H1 (cell line): ENCODE data around the gene GLTP. TPM values are rescaled to one million over a fixed set of nuclear protein-coding genes. Genes with fewer than 3 reads are reported as not detected.

Experiments
- CTCF ChIA-PET: fragments of 300-600 bp; sonication (Branson Sonifier 250); formaldehyde crosslinking; loops from one replicate; lab custom pipeline; 2021; ENCODE audit not compliant: partially characterized antibody; lab: Charles Lee
- POLR2A ChIA-PET: fragments of 300-600 bp; sonication (Branson Sonifier 250); formaldehyde crosslinking; loops from one replicate; lab custom pipeline; 2021; ENCODE audit warnings: inconsistent platforms; ENCODE audit not compliant: partially characterized antibody; lab: Charles Lee
- DNase-seq, 2 experiments: peaks; one replicate each; pipeline versions ENCODE4 v3.0.0 to v3.0.0-alpha.2; 2010 to 2022; ENCODE audit warnings: low spot score in 2 of 2, low read depth in 1 of 2, mixed read lengths in 1 of 2
- FAIRE-seq: peaks from 2 replicates; lab custom pipeline; 2011; peaks lifted over from hg19 to GRCh38; lab: Jason Lieb, UNC
- H2AFZ ChIP-seq: 2 replicates; pipeline ENCODE4 v1.8.1; 2012; ENCODE audit warnings: low read length, inconsistent platforms
- H2AK5ac ChIP-seq: 2 replicates; pipeline ENCODE4 v1.6.1; 2013; ENCODE audit warnings: low read depth, low read length
- H2BK120ac ChIP-seq: replicated peaks from 2 replicates; pipeline ENCODE3; 2013; ENCODE audit warnings: low read depth, low read length, inconsistent platforms
- H2BK12ac ChIP-seq: 2 replicates; pipeline ENCODE4 v1.6.1; 2013; ENCODE audit warnings: low read depth, low read length
- H2BK15ac ChIP-seq: 2 replicates; pipeline ENCODE4 v1.6.1; 2013; ENCODE audit warnings: low read length
- H2BK20ac ChIP-seq: 2 replicates; pipeline ENCODE4 v1.6.1; 2013; ENCODE audit warnings: low read length
- H2BK5ac ChIP-seq: 2 replicates; pipeline ENCODE4 v1.6.1; 2013; ENCODE audit warnings: low read depth, low read length
- H3K14ac ChIP-seq: 2 replicates; pipeline ENCODE4 v1.6.1; 2013; ENCODE audit warnings: inconsistent platforms; ENCODE audit not compliant: insufficient read length
- H3K18ac ChIP-seq: 2 replicates; pipeline ENCODE4 v1.6.1; 2013; ENCODE audit warnings: low read length; ENCODE audit errors: extremely low read depth
- H3K23ac ChIP-seq: 2 replicates; pipeline ENCODE4 v1.6.1; 2013; ENCODE audit warnings: inconsistent platforms; ENCODE audit not compliant: insufficient read length
- H3K23me2 ChIP-seq: 2 replicates; pipeline ENCODE4 v1.6.1; 2013; ENCODE audit warnings: low read depth, low read length
- H3K27ac ChIP-seq: 2 replicates; pipeline ENCODE4 v1.6.1; 2011; ENCODE audit warnings: low read depth, low read length, inconsistent platforms
- H3K27me3 ChIP-seq, 4 experiments: replicated peaks in 1 of 4; 1 replicate in 1 of 4; 2 replicates in 3 of 4; pipeline versions ENCODE4 v1.6.1 to v1.8.1; 2011 to 2013; ENCODE audit warnings: low read length in 3 of 4, mild to moderate bottlenecking in 3 of 4, inconsistent platforms in 2 of 4, mixed read lengths in 2 of 4, moderate library complexity in 1 of 4; ENCODE audit not compliant: control insufficient read depth in 3 of 4, insufficient read depth in 3 of 4; ENCODE audit errors: extremely low read depth in 1 of 4
- H3K36me3 ChIP-seq, 4 experiments: 2 replicates each; pipeline versions ENCODE4 v1.6.1 to v1.8.1; 2011 to 2013; ENCODE audit warnings: mild to moderate bottlenecking in 4 of 4, low read length in 3 of 4, moderate library complexity in 2 of 4, control low read depth in 1 of 4, inconsistent platforms in 1 of 4; ENCODE audit not compliant: insufficient read depth in 4 of 4, control insufficient read depth in 2 of 4
- H3K4ac ChIP-seq: replicated peaks from 2 replicates; pipeline ENCODE3; 2013; ENCODE audit warnings: low read length, low read depth, mixed read lengths, inconsistent platforms; ENCODE audit not compliant: insufficient read length
- H3K4me1 ChIP-seq, 4 experiments: replicated peaks in 1 of 4; 1 replicate in 1 of 4; 2 replicates in 3 of 4; pipeline versions ENCODE4 v1.6.1 to v1.8.1; 2011 to 2013; ENCODE audit warnings: low read length in 3 of 4, inconsistent platforms in 2 of 4, mixed read lengths in 1 of 4; ENCODE audit not compliant: insufficient read depth in 4 of 4, control insufficient read depth in 3 of 4
- H3K4me2 ChIP-seq, 2 experiments: 2 replicates each; pipeline versions ENCODE4 v1.6.1 to v1.8.1; 2011 to 2013; ENCODE audit warnings: low read depth in 2 of 2, low read length in 2 of 2, control low read depth in 1 of 2, inconsistent platforms in 1 of 2, mild to moderate bottlenecking in 1 of 2; ENCODE audit not compliant: insufficient read depth in 1 of 2
- H3K4me3 ChIP-seq, 4 experiments: fragments of 200-600, 300-600 bp in 1 of 4; sonication (generic), shearing (Covaris generic), sonication (Bioruptor Twin) in 1 of 4; 2 replicates each; pipeline versions ENCODE4 v1.5.1 to v1.8.1; 2011 to 2016; ENCODE audit warnings: low read length in 4 of 4, low read depth in 3 of 4, control low read depth in 2 of 4, inconsistent platforms in 2 of 4, mild to moderate bottlenecking in 2 of 4, mixed read lengths in 1 of 4, moderate library complexity in 1 of 4; ENCODE audit not compliant: insufficient read depth in 2 of 4; ENCODE audit errors: extremely low read depth in 1 of 4
- H3K56ac ChIP-seq: replicated peaks from 2 replicates; pipeline ENCODE3; 2013; ENCODE audit warnings: low read depth, mild to moderate bottlenecking, mixed read lengths, low read length, inconsistent platforms; ENCODE audit not compliant: insufficient read length
- H3K79me1 ChIP-seq: 2 replicates; pipeline ENCODE4 v1.6.1; 2013; ENCODE audit warnings: low read depth, low read length, control low read depth
- H3K79me2 ChIP-seq, 2 experiments: 2 replicates each; pipeline versions ENCODE4 v1.6.1 to v1.8.1; 2012 to 2013; ENCODE audit warnings: low read length in 2 of 2, mild to moderate bottlenecking in 2 of 2, inconsistent platforms in 1 of 2; ENCODE audit not compliant: insufficient read depth in 2 of 2, control insufficient read depth in 1 of 2
- H3K9ac ChIP-seq, 4 experiments: replicated peaks in 1 of 4; 1 replicate in 1 of 4; 2 replicates in 3 of 4; pipeline versions ENCODE4 v1.6.1 to v1.8.1; 2011 to 2013; ENCODE audit warnings: low read depth in 3 of 4, low read length in 3 of 4, control low read depth in 2 of 4, mild to moderate bottlenecking in 2 of 4, moderate library complexity in 2 of 4, inconsistent platforms in 1 of 4; ENCODE audit errors: extremely low read depth in 1 of 4
- H3K9me3 ChIP-seq, 2 experiments: 2 replicates each; pipeline versions ENCODE4 v1.6.1 to v1.8.1; 2012 to 2013; ENCODE audit warnings: mild to moderate bottlenecking in 2 of 2, moderate library complexity in 2 of 2, control low read depth in 1 of 2, inconsistent platforms in 1 of 2, low read depth in 1 of 2, low read length in 1 of 2, mixed read lengths in 1 of 2; ENCODE audit not compliant: insufficient read depth in 2 of 2
- H4K20me1 ChIP-seq, 2 experiments: replicated peaks in 1 of 2; 2 replicates each; pipeline versions ENCODE3 to v1.8.1; 2011 to 2013; ENCODE audit warnings: inconsistent platforms in 2 of 2, low read length in 2 of 2, mild to moderate bottlenecking in 1 of 2; ENCODE audit not compliant: insufficient read depth in 2 of 2, control insufficient read depth in 1 of 2
- H4K5ac ChIP-seq: 2 replicates; pipeline ENCODE4 v1.6.1; 2013; ENCODE audit warnings: low read length, low read depth, mixed read lengths, inconsistent platforms; ENCODE audit not compliant: insufficient read length
- H4K8ac ChIP-seq: 2 replicates; pipeline ENCODE4 v1.8.0; 2013; ENCODE audit warnings: mild to moderate bottlenecking, moderate library complexity, low read length, inconsistent platforms; ENCODE audit not compliant: insufficient read depth; ENCODE audit errors: extremely low read depth
- H4K91ac ChIP-seq: replicated peaks from 2 replicates; pipeline ENCODE3; 2013; ENCODE audit warnings: low read length, mixed read lengths, inconsistent platforms; ENCODE audit not compliant: insufficient read length
- CHD1 ChIP-seq: IDR thresholded peaks from 2 replicates; pipeline ENCODE4 v1.6.1; 2012; ENCODE audit warnings: low read depth, low read length, improper control_type of control experiment
- CREB1 ChIP-seq: IDR thresholded peaks from 2 replicates; pipeline ENCODE4 v1.6.1; 2012; ENCODE audit warnings: inconsistent platforms
- GABPA ChIP-seq: IDR thresholded peaks from 2 replicates; pipeline ENCODE4 v1.6.1; 2011; ENCODE audit warnings: mild to moderate bottlenecking, low read length, moderate library complexity, borderline replicate concordance; ENCODE audit not compliant: insufficient read depth
- JUND ChIP-seq: IDR thresholded peaks from 2 replicates; pipeline ENCODE4 v1.6.1; 2011; ENCODE audit warnings: mild to moderate bottlenecking, improper control_type of control experiment, low read length
- KDM4A ChIP-seq: IDR thresholded peaks from one replicate; pipeline ENCODE4 v1.7.1; 2012; ENCODE audit warnings: low read depth, mild to moderate bottlenecking, moderate library complexity, low read length, inconsistent platforms; ENCODE audit not compliant: severe bottlenecking
- KDM5A ChIP-seq: fragments of 200-600 bp; IDR thresholded peaks from 2 replicates; pipeline ENCODE4 v1.7.1; 2012; ENCODE audit warnings: mild to moderate bottlenecking, low read length, inconsistent platforms, mixed read lengths
- NRF1 ChIP-seq: IDR thresholded peaks from 2 replicates; pipeline ENCODE4 v1.6.1; 2011; ENCODE audit warnings: mild to moderate bottlenecking, low read depth, low read length, improper control_type of control experiment
- RBBP5 ChIP-seq: IDR thresholded peaks from 2 replicates; pipeline ENCODE4 v1.7.1; 2012; ENCODE audit warnings: low read depth, mild to moderate bottlenecking, inconsistent platforms, low read length, moderate library complexity, borderline replicate concordance
- RFX5 ChIP-seq: IDR thresholded peaks from 2 replicates; pipeline ENCODE4 v1.6.1; 2011; ENCODE audit warnings: low read depth, low read length, improper control_type of control experiment, borderline replicate concordance
- RXRA ChIP-seq: IDR thresholded peaks from 2 replicates; pipeline ENCODE4 v1.6.1; 2011; ENCODE audit warnings: low read depth, mild to moderate bottlenecking, low read length, moderate library complexity; ENCODE audit not compliant: insufficient read depth
- SP1 ChIP-seq: IDR thresholded peaks from 2 replicates; pipeline ENCODE4 v1.6.1; 2011; ENCODE audit warnings: low read depth, low read length
- TEAD4 ChIP-seq: IDR thresholded peaks from 2 replicates; pipeline ENCODE4 v1.6.1; 2012; ENCODE audit warnings: low read depth, low read length, inconsistent platforms, mixed read lengths
- WGBS, 2 experiments: shearing (Covaris generic) in 1 of 2; methylation state at CpG; one replicate each; pipeline versions ENCODE4 v1.1.6 to v1.1.7; 2013 to 2015; ENCODE audit warnings: low lambda C conversion rate in 2 of 2, mixed read lengths in 2 of 2, inconsistent platforms in 1 of 2, low coverage in 1 of 2, missing lambda C conversion rate in 1 of 2; ENCODE audit not compliant: insufficient replicate concordance in 2 of 2, insufficient coverage in 1 of 2, insufficient read length in 1 of 2; ENCODE audit errors: extremely low coverage in 1 of 2, missing lambda C conversion rate in 1 of 2; 5-methylcytosine and 5-hydroxymethylcytosine counted together
- polyA plus RNA-seq, 7 experiments: library from polyadenylated mRNA; depleted of rRNA in 3 of 7; stranded (reverse) in 5 of 7; unstranded in 2 of 7; fragments of >200 nt in 5 of 7; fragments of 200-250 nt in 2 of 7; gene quantifications; 1 replicate in 5 of 7; 2 replicates in 1 of 7; 4 replicates in 1 of 7; pipeline versions ENCODE4 v1.2.1 to v1.2.3, GENCODE V29; 2011 to 2013; ENCODE audit warnings: missing spikeins in 2 of 7, mixed read lengths in 2 of 7
- total RNA-seq: library from RNA; stranded (reverse); fragmentation: NEBNext Ultra II Directional; extraction: Animal tissue kit (Norgen Biotek cat#: 25700); gene quantifications from 2 replicates; pipeline ENCODE4 v1.2.1, GENCODE V29; 2021

GLTP gene
- total and polyA plus RNA-seq, 2 of the 8 experiments (the other 6 are each of a cell fraction or from before 2014, with no cell fraction given), result 9.8 to 26.1 TPM

DNA sequence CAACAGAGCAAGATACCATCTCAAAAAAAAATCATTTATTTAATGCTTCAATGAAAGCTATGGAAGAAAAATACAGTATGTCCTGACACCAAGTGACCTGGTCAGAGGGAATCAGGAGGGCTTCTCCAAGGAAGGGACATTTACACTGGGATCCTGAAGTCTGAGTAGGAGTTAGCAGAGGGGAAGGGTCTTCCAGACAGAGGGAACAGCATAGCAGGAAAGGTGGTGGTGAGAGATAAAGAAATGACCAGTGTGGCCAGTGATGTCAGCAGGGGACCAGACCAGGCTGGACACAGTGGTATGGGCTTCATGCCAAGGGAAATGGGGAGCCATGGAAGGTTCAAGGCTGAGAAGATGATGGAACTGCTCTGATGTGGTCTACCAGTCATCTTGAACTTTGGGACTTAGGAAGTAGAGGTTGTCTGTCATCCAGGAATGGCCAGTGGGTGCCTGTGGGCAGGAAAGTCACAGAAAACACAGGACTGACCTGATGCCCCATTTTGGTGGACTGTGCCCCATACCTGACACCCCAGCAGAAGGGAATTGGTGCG is 11.9 kb upstream of the GLTP start:
- H3K79me1 ChIP-seq, result no peaks in the 10 kb centered on the region
- no peak for TF ChIP-seq RBBP5
- TF ChIP-seq CHD1, result no peak
- no peak for TF ChIP-seq SP1
- no peak for TF ChIP-seq NRF1
- TF ChIP-seq GABPA, result no peak
- no peak for TF ChIP-seq JUND
- no peak for TF ChIP-seq TEAD4
- TF ChIP-seq CREB1, result no peak
- no peak for TF ChIP-seq RXRA
- no peak for TF ChIP-seq RFX5
- no peak for TF ChIP-seq KDM4A
- no peak for TF ChIP-seq KDM5A
- TF ChIP-seq, all 59 proteins: peak for 0
- no peak overlapping the region for H2BK15ac ChIP-seq
- CTCF ChIA-PET, result interaction anchor here (0.5 kb wide), 1 partner anchor 970 kb away, joined by 3 read pairs; no protein-coding TSS in a partner anchor
- 75% methylated on average over 1 of the region's 1 CpG; no CpG with 5 or more reads in 1 of the 2 experiments for WGBS, 2 experiments
- H3K9me3 ChIP-seq, result no peaks in the 10 kb centered on the region
- no peak overlapping the region for H3K4me2 ChIP-seq
- no peak overlapping the region for H3K4me3 ChIP-seq
- H3K79me2 ChIP-seq, result no peaks in the 10 kb centered on the region
- no peaks in the 10 kb centered on the region for H3K36me3 ChIP-seq
- H2AK5ac ChIP-seq, result no peak overlapping the region
- no peak overlapping the region for H3K4ac ChIP-seq
- FAIRE-seq, result no peak
- POLR2A ChIA-PET, result no interaction called here
- DNase-seq, result no peak
- no peak overlapping the region for H3K18ac ChIP-seq
- H3K23me2 ChIP-seq, result no peaks in the 10 kb centered on the region
- no peak overlapping the region for H4K8ac ChIP-seq
- no peak overlapping the region for H4K91ac ChIP-seq
- no peaks in the 10 kb centered on the region for H4K20me1 ChIP-seq
- H3K14ac ChIP-seq, result no peak overlapping the region
- no peak overlapping the region for H2AFZ ChIP-seq
- H2BK20ac ChIP-seq, result no peak overlapping the region
- no peak overlapping the region for H3K23ac ChIP-seq
- no peak overlapping the region for H2BK120ac ChIP-seq
- no peak overlapping the region for H3K56ac ChIP-seq
- no peak overlapping the region for H3K9ac ChIP-seq
- no peak overlapping the region for H4K5ac ChIP-seq
- H2BK12ac ChIP-seq, result no peak overlapping the region
- H3K4me1 ChIP-seq, result peaks cover 0 to 4% (median 0%) of the 10 kb centered on the region in 4 experiments; a peak in 1 of 7 replicates
- H2BK5ac ChIP-seq, result no peak overlapping the region
- no peak overlapping the region for H3K27ac ChIP-seq
- peaks cover 6 to 24% (median 21%) of the 10 kb centered on the region in 4 experiments for H3K27me3 ChIP-seq
